Panc1 (cell line): ENCODE results near the gene POLRMT. TPM values are rescaled to one million over a fixed set of nuclear protein-coding genes. Genes with fewer than 3 reads are reported as not detected.

Experiments
- ATAC-seq: fragments of 200-7000 bp; cut with Tn5 transposase; 2 replicates; pipeline ENCODE4 v1.9.1; 2020; ENCODE audit warnings: mild to moderate bottlenecking, moderate library complexity
- BruUV-seq: library from RNA; stranded (reverse); fragments of 400-500 nt; replicated peaks from 2 replicates; lab custom pipeline; 2021; lab: Mats Ljungman, UMichigan
- CTCF ChIA-PET: fragments of 300-600 bp; sonication (Branson Sonifier 250); formaldehyde crosslinking; loops from one replicate; lab custom pipeline; 2022; ENCODE audit warnings: antibody characterized with exemption; lab: Charles Lee
- POLR2A ChIA-PET: fragments of 300-600 bp; sonication (Branson Sonifier 250); formaldehyde crosslinking; loops from one replicate; lab custom pipeline; 2022; ENCODE audit warnings: antibody characterized with exemption; lab: Charles Lee
- DNase-seq: peaks from one replicate; pipeline ENCODE4 v3.0.0-alpha.2; 2010; ENCODE audit warnings: low read depth, low spot score
- H3K27ac ChIP-seq: 2 replicates; pipeline ENCODE4 v1.5.1; 2011; ENCODE audit warnings: mild to moderate bottlenecking, low read length, inconsistent platforms
- H3K27me3 ChIP-seq: fragments of 200-500 bp; sonication (Bioruptor generic); 2 replicates; pipeline ENCODE4 v1.6.0; 2014; ENCODE audit warnings: low read length, inconsistent platforms; ENCODE audit not compliant: control insufficient read depth, insufficient read depth
- H3K36me3 ChIP-seq: fragments of 200-500 bp; sonication (Bioruptor generic); 2 replicates; pipeline ENCODE4 v1.5.1; 2014; ENCODE audit warnings: inconsistent platforms, mild to moderate bottlenecking, low read length, moderate library complexity; ENCODE audit not compliant: control insufficient read depth, insufficient read depth
- H3K4me1 ChIP-seq: 2 replicates; pipeline ENCODE4 v1.5.1; 2011; ENCODE audit warnings: inconsistent platforms, mild to moderate bottlenecking, low read length, moderate library complexity; ENCODE audit not compliant: control insufficient read depth, insufficient read depth
- H3K4me3 ChIP-seq, 2 experiments: 2 replicates each; pipeline ENCODE4 v1.5.1; 2011 to 2012; ENCODE audit warnings: low read depth in 2 of 2, low read length in 2 of 2, mild to moderate bottlenecking in 2 of 2, inconsistent platforms in 1 of 2, moderate library complexity in 1 of 2
- H3K9me3 ChIP-seq: fragments of 200-500 bp; sonication (Bioruptor generic); 2 replicates; pipeline ENCODE4 v1.5.1; 2014; ENCODE audit warnings: low read depth, mild to moderate bottlenecking, inconsistent platforms, low read length, moderate library complexity; ENCODE audit not compliant: control insufficient read depth, insufficient read depth
- CTCF ChIP-seq: fragments of 450-650 bp; IDR thresholded peaks from 2 replicates; pipeline ENCODE4 v1.5.1; 2017; ENCODE audit warnings: mild to moderate bottlenecking
- POLR2AphosphoS5 ChIP-seq: IDR thresholded peaks from 2 replicates; pipeline ENCODE4 v1.6.1; 2012; ENCODE audit warnings: mild to moderate bottlenecking, low read depth, low read length, moderate library complexity
- REST ChIP-seq, 2 experiments: IDR thresholded peaks; 2 replicates each; pipeline ENCODE4 v1.6.1; 2011 to 2012; ENCODE audit warnings: low read depth in 2 of 2, control low read depth in 1 of 2, low read length in 1 of 2, mild to moderate bottlenecking in 1 of 2, moderate library complexity in 1 of 2; ENCODE audit not compliant: insufficient read depth in 1 of 2
- SIN3A ChIP-seq: IDR thresholded peaks from 2 replicates; pipeline ENCODE4 v1.6.1; 2012; ENCODE audit warnings: low read depth, mild to moderate bottlenecking, low read length, moderate library complexity, borderline replicate concordance; ENCODE audit not compliant: insufficient read depth
- in situ Hi-C: cut with HindIII; loops from 2 replicates; pipeline ENCODE4 v1.10.0; 2016; ENCODE audit warnings: low sequenced_read_pairs, low pct_unique_long_range_greater_than_20kb
- intact Hi-C: fragments of 100-400 bp; cut with micrococcal nuclease; formaldehyde crosslinking; loops from one replicate; pipeline ENCODE4 v1.10.0; 2022; ENCODE audit not compliant: unreplicated experiment
- total RNA-seq: library from RNA; stranded (reverse); gene quantifications from one replicate; pipeline ENCODE4 v1.2.1, GENCODE V29; 2021; ENCODE audit not compliant: unreplicated experiment

Gene POLRMT
- total RNA-seq, 1 experiment from 2014 or later, result 56.0 TPM

GRCh38 chr19:609004-609346, 24.4 kb downstream of the POLRMT start:
- ATAC-seq, result peak; percentile 71

GRCh38 chr19:608155-609003, 25.0 kb downstream of the POLRMT start:
- H3K9me3 ChIP-seq, result no peaks in the 10 kb centered on the region
- BruUV-seq, result no TSS peak
- H3K4me1 ChIP-seq, result peaks cover 26% of the 10 kb centered on the region
- no peak for TF ChIP-seq CTCF
- no peak for TF ChIP-seq SIN3A
- TF ChIP-seq POLR2AphosphoS5, result no peak
- intact Hi-C loops, result no loop called here
- H3K27ac ChIP-seq, result no peak overlapping the region; the same call in 1 of the 2 replicates
- POLR2A ChIA-PET, result no interaction called here
- no peaks in the 10 kb centered on the region for H3K36me3 ChIP-seq
- H3K4me3 ChIP-seq, result no peak overlapping the region
- no peaks in the 10 kb centered on the region for H3K27me3 ChIP-seq
- DNase-seq (no peak), ATAC-seq (peak; percentile 63)
- CTCF ChIA-PET, result no interaction called here
- in situ Hi-C loops, result no loop called here

More at GRCh38 chr19:609004-609346, 24.4 kb downstream of the POLRMT start:
- POLR2A ChIA-PET, result interaction anchor here (0.5 kb wide), 1 partner anchor 78 kb away, joined by 4 read pairs; no protein-coding TSS in a partner anchor
- peaks cover 26% of the 10 kb centered on the region for H3K4me1 ChIP-seq
- no peak overlapping the region; the same call in none of the 2 replicates for H3K27ac ChIP-seq
- CTCF ChIA-PET, result no interaction called here
- H3K9me3 ChIP-seq, result no peaks in the 10 kb centered on the region
- BruUV-seq, result no TSS peak
- intact Hi-C loops (no loop called here), in situ Hi-C loops (no loop called here)
- no peaks in the 10 kb centered on the region for H3K36me3 ChIP-seq
- TF ChIP-seq CTCF, result no peak
- TF ChIP-seq POLR2AphosphoS5, result peak; percentile 30; the same call in 1 of the 2 replicates
- no peak for TF ChIP-seq REST (IDR thresholded peaks at IDR 0.05; ENCODE audit: insufficient read depth in 1 of 2, low read depth in 2 of 2, low read length in 1 of 2)
- no peak for DNase-seq
- no peaks in the 10 kb centered on the region for H3K27me3 ChIP-seq
- no peak overlapping the region for H3K4me3 ChIP-seq
